GM21515 (cell line): ENCODE measurements around the gene FOXN1.

ENCODE experiments used
- ATAC-seq: cut with Tn5 transposase; IDR thresholded peaks from one replicate; pipeline ENCODE4 v1.9.1; 2021; ENCODE audit not compliant: unreplicated experiment

Gene FOXN1

GRCh38 chr17:28544402-28545140 is 38.4 kb downstream of the FOXN1 start:
- no peak for ATAC-seq

GRCh38 chr17:28545141-28545503 is 39.0 kb downstream of the FOXN1 start:
- ATAC-seq = no peak

GRCh38 chr17:28545787-28546415 is 39.8 kb downstream of the FOXN1 start:
- no peak for ATAC-seq

- ATAC-seq = no peak
Observed at GRCh38 chr17:28547096-28547622, 41.0 kb downstream of the FOXN1 start.

- peak; percentile 34 for ATAC-seq
Observed at GRCh38 chr17:28547623-28548416, 41.7 kb downstream of the FOXN1 start.

- ATAC-seq = no peak
Observed at GRCh38 chr17:28548417-28549130, 42.4 kb downstream of the FOXN1 start.

- ATAC-seq = no peak
Observed at GRCh38 chr17:28549236-28550132, 43.3 kb downstream of the FOXN1 start.

GRCh38 chr17:28550858-28551257 is 44.7 kb downstream of the FOXN1 start:
- ATAC-seq = no peak

GRCh38 chr17:28551421-28552175 is 45.5 kb downstream of the FOXN1 start:
- no peak for ATAC-seq

GRCh38 chr17:28552176-28552999 is 46.2 kb downstream of the FOXN1 start, which contains the start of gene UNC119:
Gene UNC119, minus strand, starts transcription at chr17:28552624. Its CDS starts 67 bp downstream, at chr17:28552557.
- peak; percentile 63 for ATAC-seq

- no peak for ATAC-seq
Observed at GRCh38 chr17:28553000-28553505, 46.9 kb downstream of the FOXN1 start.

- no peak for ATAC-seq
Observed at GRCh38 chr17:28554565-28554964, 48.4 kb downstream of the FOXN1 start.

- ATAC-seq = no peak
Observed at GRCh38 chr17:28555022-28555421, 48.9 kb downstream of the FOXN1 start.

- no peak for ATAC-seq
Observed at GRCh38 chr17:28563475-28563874, 57.3 kb downstream of the FOXN1 start.

- ATAC-seq = peak; percentile 40
Observed at GRCh38 chr17:28567604-28568003, 61.5 kb downstream of the FOXN1 start.

GRCh38 chr17:28569446-28569845 is 63.3 kb downstream of the FOXN1 start:
- no peak for ATAC-seq

GRCh38 chr17:28570716-28571360 is 64.7 kb downstream of the FOXN1 start:
- peak; percentile 17 for ATAC-seq
